Thymus (tissue), 11 donors: ENCODE data around the gene RUNX2. TPM values are rescaled to one million over a fixed set of nuclear protein-coding genes. Genes with fewer than 3 reads are reported as not detected.

Source experiments
- DNase-seq, 9 donors: peaks; one replicate each; pipeline ENCODE4 v3.0.0-alpha.2; 2013; ENCODE audit warnings: low spot score in 9 of 9, low read depth in 6 of 9, missing footprints in 1 of 9
- H3K27ac ChIP-seq, 2 donors: one replicate each; pipeline ENCODE4 v1.5.1; 2013; ENCODE audit warnings: control low read depth in 1 of 2, low read depth in 1 of 2, low read length in 1 of 2, mild to moderate bottlenecking in 1 of 2, moderate library complexity in 1 of 2
- H3K27me3 ChIP-seq, 2 donors: one replicate each; pipeline ENCODE4 v1.5.1; 2013; ENCODE audit warnings: low read length in 1 of 2; ENCODE audit not compliant: control insufficient read depth in 2 of 2, insufficient read depth in 1 of 2
- H3K36me3 ChIP-seq, 2 donors: one replicate each; pipeline ENCODE4 v1.5.1; 2013; ENCODE audit warnings: low read length in 1 of 2, mild to moderate bottlenecking in 1 of 2, moderate library complexity in 1 of 2; ENCODE audit not compliant: control insufficient read depth in 2 of 2, insufficient read depth in 2 of 2
- H3K4me1 ChIP-seq, 2 donors: one replicate each; pipeline ENCODE4 v1.5.1; 2013; ENCODE audit warnings: low read length in 2 of 2; ENCODE audit not compliant: control insufficient read depth in 2 of 2, insufficient read depth in 2 of 2
- H3K4me3 ChIP-seq, 2 donors: one replicate each; pipeline ENCODE4 v1.5.1; 2013; ENCODE audit warnings: low read length in 2 of 2, control low read depth in 1 of 2, mild to moderate bottlenecking in 1 of 2
- H3K9me3 ChIP-seq, 2 donors: one replicate each; pipeline ENCODE4 v1.5.1; 2013; ENCODE audit warnings: low read length in 1 of 2, mild to moderate bottlenecking in 1 of 2; ENCODE audit not compliant: control insufficient read depth in 2 of 2, insufficient read depth in 1 of 2
- WGBS: extraction: QIAGEN DNeasy Blood & Tissue Kit; methylation state at CpG from one replicate; pipeline ENCODE4 v1.1.7; 2013; 5-methylcytosine and 5-hydroxymethylcytosine counted together
- polyA plus RNA-seq: library from polyadenylated mRNA; stranded (reverse); fragments of 200-250 nt; gene quantifications from one replicate; pipeline ENCODE4 v1.2.3, GENCODE V29; 2013
- total RNA-seq: library from RNA; stranded (reverse); fragments of 120-200 nt; gene quantifications from one replicate; pipeline ENCODE4 v1.2.4, GENCODE V29; 2013
- donor health status: healthy.

Gene RUNX2
- total and polyA plus RNA-seq, 2 donors, result 3.7 to 7.1 TPM

DNA sequence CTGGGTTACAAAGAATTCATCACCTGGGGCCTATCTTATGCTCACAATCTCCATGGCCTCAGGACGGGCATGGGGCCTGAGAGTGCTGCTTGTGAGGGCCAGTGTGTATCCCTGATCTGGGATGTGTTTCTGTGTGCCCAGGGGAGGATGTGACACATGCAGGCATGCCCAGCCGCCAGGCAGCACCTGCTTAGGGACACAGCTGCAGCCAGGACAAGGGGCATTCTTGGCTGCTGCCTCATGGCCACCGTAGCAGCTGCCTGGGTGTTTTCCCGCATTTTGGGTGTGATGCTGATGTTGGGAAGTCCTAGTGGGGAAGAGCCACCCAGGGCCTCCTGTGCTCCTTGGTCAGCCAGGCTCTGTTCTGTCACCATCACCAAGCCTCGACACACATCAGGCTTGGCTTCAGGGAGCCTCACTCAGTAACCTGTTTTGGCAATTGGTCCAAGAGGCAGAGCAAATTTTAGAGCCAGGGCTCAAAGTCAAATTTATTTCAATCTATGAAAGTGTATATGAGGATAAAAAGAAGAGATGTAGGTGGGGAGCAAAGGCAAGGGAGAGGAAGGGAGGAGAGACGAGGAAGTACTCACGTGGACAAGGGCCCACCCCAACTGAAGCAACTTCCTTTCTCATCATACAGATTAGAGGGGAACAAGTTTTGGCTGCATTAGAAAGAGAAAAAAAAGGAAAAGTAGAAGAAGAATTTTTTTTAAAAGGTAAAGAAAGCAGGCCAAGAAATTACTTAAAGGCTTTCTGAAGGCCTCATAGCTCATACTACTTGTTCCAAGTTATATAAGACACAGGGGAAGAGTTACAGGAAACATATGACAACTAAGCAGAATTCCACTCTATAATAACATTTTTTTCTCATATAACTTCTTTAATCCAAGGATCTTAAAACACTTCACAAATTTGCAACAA lies 319.5 kb downstream of the RUNX2 start:
- Histone ChIP-seq H3K4me3 (no peak overlapping the region), H3K9me3 (peaks cover 0 to 9% of the 10 kb centered on the region in 2 donors), H3K4me1 (peaks cover 2 to 6% of the 10 kb centered on the region in 2 donors), H3K36me3 (no peaks in the 10 kb centered on the region), H3K27ac (no peak overlapping the region), H3K27me3 (no peaks in the 10 kb centered on the region)
- WGBS, result 82% methylated on average over 7 of the region's 7 CpGs
- no peak for DNase-seq

DNA sequence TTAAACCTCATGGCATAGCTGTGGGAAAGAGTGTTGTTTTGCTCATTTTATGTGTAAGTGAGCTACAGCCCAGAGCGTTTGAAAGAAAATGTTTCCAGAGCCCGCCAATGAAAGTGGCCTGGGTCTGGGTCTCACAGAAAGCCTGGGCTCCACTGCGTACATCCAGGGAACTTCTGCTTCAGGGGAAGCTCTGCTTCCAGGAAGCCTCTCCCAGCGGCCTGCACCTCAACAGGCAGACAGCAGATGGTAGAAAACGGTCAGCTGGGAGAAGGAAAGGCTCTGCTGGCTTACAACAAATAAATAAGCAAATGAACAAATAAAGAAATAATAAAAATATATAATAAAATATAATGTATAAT lies 320.1 kb downstream of the RUNX2 start:
- Histone ChIP-seq H3K9me3 (peaks cover 0 to 9% of the 10 kb centered on the region in 2 donors), H3K27me3 (no peaks in the 10 kb centered on the region), H3K4me3 (no peak overlapping the region), H3K27ac (no peak overlapping the region), H3K36me3 (no peaks in the 10 kb centered on the region), H3K4me1 (peaks cover 2 to 6% of the 10 kb centered on the region in 2 donors)
- no peak for DNase-seq
- 95% methylated on average over 5 of the region's 5 CpGs for WGBS

DNA sequence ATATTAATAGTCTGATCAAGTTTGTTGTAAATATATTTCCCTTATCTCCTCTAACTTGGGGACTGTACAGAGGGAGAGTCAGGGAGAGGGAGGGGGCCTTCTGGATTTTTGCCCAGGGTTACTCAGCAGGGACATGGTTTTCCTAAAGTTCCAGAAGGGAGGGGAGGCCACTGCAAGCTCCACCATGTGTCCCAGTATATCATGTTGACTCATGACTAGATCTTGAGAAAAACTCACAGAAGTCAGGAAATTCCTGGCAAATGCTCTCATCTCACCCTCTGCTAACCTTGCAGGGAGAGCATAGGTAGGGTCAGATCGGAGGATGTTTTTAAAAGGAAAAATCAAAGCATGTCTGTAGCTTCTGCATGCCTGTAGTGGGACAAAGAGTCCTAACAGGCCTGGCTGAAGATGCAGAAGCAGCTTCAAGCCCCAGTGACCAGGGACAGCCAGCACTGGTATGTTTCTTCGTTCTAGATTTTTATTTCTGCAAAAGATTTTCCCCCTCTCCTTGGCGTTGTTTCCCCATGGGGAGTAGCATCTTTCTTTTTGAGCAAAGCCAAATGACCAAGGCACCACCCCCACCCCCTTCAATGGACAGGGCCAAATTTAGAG lies 322.5 kb downstream of the RUNX2 start:
- H3K9me3 ChIP-seq, result no peaks in the 10 kb centered on the region
- DNase-seq, result no peak
- WGBS, result 95% methylated on average over 3 of the region's 3 CpGs
- no peaks in the 10 kb centered on the region for H3K27me3 ChIP-seq
- H3K36me3 ChIP-seq, result no peaks in the 10 kb centered on the region
- no peak overlapping the region for H3K27ac ChIP-seq
- no peak overlapping the region for H3K4me3 ChIP-seq
- H3K4me1 ChIP-seq, result peaks cover 2 to 6% of the 10 kb centered on the region in 2 donors

DNA sequence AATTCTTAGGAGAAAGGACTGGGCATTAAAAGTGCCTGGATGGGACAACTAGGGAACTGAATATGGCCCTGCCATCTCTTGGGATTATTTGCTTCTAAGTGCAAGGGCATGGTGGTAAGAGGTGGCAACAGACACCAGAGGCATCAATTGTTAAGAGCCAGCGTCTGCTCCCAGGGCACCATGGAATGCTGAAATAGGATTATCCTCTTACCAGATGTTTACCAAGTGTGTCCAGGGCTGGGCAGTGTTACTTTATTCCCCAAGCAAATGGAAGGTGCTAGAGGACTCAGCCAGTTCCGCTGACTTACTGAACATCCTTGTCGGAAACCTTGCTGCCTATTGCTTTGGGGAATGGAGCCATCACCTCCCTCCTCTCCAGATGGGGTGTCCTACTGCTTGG lies 323.2 kb downstream of the RUNX2 start:
- no peaks in the 10 kb centered on the region for H3K27me3 ChIP-seq

DNA sequence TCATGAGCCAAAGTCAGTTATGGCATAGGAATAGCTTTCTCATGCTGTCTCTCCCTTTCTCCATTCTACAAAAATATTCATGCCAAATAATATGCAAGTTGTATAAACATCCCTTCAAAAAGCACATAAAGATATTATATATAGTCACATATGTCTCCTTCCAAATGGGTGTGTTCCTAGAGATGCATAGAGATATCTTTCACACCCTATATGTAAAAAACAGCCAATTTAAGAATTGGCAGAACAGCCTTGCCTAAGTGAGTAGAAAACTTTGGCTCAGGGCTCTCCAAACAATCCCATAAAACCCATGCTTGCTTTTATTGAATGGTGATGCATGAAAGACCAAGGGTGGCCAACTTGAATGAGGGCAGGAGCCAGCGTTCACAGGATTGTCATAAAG lies 324.3 kb downstream of the RUNX2 start:
- no peak for DNase-seq
- Histone ChIP-seq H3K27me3 (no peaks in the 10 kb centered on the region), H3K9me3 (no peaks in the 10 kb centered on the region), H3K4me3 (no peak overlapping the region), H3K27ac (no peak overlapping the region), H3K4me1 (peaks cover 2 to 4% of the 10 kb centered on the region in 2 donors), H3K36me3 (no peaks in the 10 kb centered on the region)
- WGBS, result 98% methylated on average over 1 of the region's 1 CpG

More for the DNA sequence above, 323.2 kb downstream of the RUNX2 start:
- no peak for DNase-seq
- Histone ChIP-seq H3K9me3 (no peaks in the 10 kb centered on the region), H3K27ac (no peak overlapping the region), H3K4me3 (no peak overlapping the region), H3K36me3 (no peaks in the 10 kb centered on the region), H3K4me1 (peaks cover 2 to 6% of the 10 kb centered on the region in 2 donors)
- 98% methylated on average over 3 of the region's 3 CpGs for WGBS

DNA sequence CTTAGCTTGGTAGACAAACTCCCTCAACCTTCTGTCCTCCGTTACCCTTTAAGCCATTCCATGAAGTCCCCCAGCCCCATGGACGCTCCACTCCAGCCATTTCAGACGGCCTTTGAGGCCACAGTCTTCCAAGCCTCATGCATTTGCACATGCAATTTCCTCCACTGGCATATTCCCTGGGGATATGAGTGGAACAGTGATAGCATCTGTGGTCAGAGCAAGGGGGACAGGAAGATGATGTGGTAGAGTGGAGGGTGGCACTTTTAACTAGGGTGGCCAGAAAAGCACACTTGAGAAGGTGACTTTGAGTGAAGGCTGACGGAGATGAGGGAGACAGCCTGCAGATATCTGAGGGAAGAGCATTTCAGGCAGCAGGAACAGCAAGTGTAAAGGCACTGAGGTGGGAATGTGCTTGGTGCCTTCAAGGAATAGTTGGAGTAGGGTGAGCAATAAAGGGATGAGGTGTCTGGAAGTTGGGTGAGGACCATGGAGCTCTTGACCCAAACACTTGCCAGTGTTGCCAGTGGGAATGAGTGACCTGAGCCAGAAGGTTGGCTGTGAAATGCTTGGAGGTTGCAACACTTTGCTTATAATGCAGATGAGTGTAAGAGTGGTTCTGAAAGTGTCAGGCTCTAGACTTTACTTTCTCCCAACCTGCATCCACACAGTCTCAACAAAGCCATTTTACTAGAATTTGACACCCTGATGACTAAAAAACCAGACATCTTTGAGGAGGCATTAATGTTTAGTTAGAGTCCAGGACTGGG lies 325.2 kb downstream of the RUNX2 start:
- Histone ChIP-seq H3K9me3 (no peaks in the 10 kb centered on the region), H3K27me3 (no peaks in the 10 kb centered on the region), H3K4me1 (no peaks in the 10 kb centered on the region), H3K27ac (no peak overlapping the region), H3K4me3 (no peak overlapping the region), H3K36me3 (no peaks in the 10 kb centered on the region)
- over 99% methylated on average over 4 of the region's 4 CpGs for WGBS
- DNase-seq, result no peak

DNA sequence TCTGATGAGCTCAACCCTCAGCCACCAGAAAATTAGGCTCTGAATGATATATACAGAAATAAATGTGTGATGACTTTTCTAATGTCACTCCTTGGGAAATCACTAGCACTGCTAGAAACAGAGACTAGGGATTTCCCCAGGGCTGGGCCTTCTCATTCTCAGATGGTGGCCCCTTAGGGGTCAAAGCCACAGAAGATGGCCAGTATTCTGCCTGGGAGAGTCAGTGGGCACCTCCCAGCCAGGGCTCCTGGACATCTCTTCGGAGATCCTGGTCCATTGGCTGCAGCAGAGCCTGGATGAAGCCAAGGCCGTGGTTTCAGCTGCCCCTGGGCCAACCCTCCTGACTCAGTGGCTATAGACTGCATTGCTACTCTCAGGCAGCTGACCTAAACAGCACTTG lies 326.5 kb downstream of the RUNX2 start:
- no peak for DNase-seq
- Histone ChIP-seq H3K27me3 (no peaks in the 10 kb centered on the region), H3K36me3 (no peaks in the 10 kb centered on the region), H3K4me3 (no peak overlapping the region), H3K9me3 (no peaks in the 10 kb centered on the region), H3K27ac (no peak overlapping the region), H3K4me1 (peaks cover 0 to 6% of the 10 kb centered on the region in 2 donors)
- 96% methylated on average over 2 of the region's 2 CpGs for WGBS

DNA sequence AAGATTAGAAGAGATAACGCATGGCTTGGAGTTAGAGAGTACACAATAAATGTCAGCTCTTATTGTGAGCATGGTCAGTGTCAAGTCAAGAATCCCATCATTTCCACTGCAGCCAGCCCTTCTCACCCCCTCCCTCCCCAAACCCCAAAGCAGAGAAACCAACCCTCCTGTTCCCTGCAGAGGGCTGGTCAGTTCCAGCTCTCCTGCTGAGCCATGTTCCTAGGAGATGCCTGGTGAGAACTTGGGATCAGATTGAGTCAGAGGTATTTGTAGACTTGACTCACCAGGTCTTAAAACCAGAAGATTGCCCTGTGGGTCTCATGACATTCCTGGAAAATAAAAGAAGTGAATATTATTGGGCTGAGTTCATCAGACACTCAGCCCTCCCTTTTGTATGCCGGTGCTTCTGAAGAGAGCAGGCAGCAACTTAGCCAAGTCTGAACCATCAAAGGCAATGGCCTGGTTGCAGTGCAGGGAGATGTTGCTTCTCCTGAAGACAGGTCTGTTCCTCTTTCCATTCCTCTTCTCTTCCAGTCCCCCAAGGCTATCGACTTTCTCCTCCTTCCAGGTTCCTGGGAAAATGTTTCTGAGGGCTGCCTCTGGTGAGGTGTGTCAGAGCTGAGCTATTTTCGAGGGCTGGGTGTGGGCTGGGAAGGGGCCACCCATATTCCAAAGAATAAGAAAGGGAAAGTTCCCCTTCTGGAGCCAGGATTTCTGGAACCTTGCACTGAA lies 327.8 kb downstream of the RUNX2 start:
- Histone ChIP-seq H3K27me3 (no peaks in the 10 kb centered on the region), H3K27ac (no peak overlapping the region), H3K36me3 (no peaks in the 10 kb centered on the region), H3K4me3 (no peak overlapping the region), H3K4me1 (peaks cover 0 to 6% of the 10 kb centered on the region in 2 donors), H3K9me3 (no peaks in the 10 kb centered on the region)
- DNase-seq, result no peak
- 95% methylated on average over 4 of the region's 4 CpGs for WGBS
